Measurements from ENCODE around the gene KIN.

GRCh38 chr10:7817984-7818294 lies 30.1 kb upstream of the KIN start:
- no peak for TF ChIP-seq ZNF785 (tag by site-specific recombination; IDR thresholded peaks at IDR 0.05)
- no peak for TF ChIP-seq CTCF (tag by site-specific recombination; IDR thresholded peaks at IDR 0.05)
- TF ChIP-seq ZNF768 (tag by site-specific recombination; IDR thresholded peaks at IDR 0.05): no peak
- TF ChIP-seq ZNF24 (tag by site-specific recombination; IDR thresholded peaks at IDR 0.05): no peak
